ENCODE measurements around the gene IFITM10.

Gene IFITM10

GRCh38 chr11:1736447-1736992 is 13.9 kb downstream of the IFITM10 start:
- DNase-seq: no peak

GRCh38 chr11:1735271-1735670 is 15.1 kb downstream of the IFITM10 start:
- DNase-seq: no peak

- DNase-seq: no peak
Observed at GRCh38 chr11:1734641-1735081, 15.7 kb downstream of the IFITM10 start.

DNA sequence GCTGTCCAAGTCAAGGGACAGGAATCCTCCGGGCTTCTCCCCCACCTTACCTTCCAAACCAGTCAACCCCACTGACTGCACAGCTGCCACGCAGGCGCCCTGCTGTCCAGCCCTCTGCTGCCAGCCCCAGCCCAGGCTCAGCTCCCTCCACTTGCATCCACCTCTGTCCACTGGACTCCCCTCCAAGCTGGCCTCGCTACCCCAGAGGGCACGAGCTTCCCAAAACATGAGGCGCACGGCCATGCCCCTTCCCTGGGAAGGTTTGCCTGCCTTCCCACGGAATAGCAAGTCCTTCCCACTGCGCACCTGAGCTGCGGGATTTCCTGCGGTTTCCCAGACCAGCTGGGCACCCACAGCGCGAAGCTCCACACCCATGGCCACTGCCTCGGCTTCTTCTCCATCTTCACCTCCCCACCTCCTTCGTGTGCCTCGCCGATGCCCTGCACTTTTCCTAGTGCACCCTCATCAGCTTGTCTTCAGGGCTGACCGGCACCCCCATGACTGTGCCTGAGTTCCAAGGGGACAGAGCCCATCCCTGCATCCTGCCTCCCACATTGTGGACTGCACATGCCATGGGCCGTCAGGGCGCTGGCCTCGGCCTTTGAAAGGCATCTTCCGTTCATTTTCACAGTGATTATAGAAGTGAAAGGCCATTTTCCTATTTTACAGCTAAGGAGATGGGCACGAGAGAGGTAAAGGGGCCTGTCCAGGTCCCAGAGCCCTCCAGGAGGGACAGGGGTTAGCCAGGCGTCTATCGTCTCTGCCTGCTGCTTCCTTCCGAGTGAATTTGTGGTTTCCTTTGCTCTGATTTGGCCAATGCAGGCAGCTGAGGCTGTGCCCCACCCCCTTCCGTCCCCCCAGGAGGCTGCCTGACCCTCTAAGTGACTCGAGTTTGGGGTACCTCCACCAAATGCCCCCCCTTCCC is 16.4 kb downstream of the IFITM10 start:
- no peak for DNase-seq

GRCh38 chr11:1733009-1733715 is 17.2 kb downstream of the IFITM10 start:
- no peak for DNase-seq

DNA sequence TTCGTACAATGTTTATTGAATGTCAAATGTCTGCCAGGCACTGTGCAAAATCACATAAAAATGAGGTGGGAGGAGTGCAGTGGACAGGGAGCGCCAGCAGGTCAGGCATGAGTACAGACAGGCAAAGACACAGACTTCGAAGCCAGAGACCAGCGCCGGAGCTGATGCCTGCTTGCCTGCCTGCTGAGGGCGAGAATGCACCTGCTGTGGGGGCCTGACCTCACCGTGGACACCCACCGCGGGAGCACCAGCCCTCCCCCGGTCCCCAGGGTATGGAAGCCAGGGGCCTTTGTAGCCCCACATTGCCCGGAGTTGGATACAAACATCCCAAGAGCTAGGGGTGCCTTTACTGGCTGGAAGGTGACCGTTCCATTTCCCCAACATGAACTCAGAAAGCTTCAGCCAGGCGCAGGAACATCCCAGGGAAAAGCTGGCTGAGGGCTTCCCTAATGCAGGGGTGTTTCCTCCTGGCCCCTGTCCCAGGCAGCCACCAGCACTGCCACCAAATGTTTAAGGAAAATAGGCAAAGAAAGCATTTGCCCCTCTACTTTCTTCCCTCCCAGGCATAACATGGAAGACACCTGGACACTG is 17.9 kb downstream of the IFITM10 start:
- DNase-seq: no peak

DNA sequence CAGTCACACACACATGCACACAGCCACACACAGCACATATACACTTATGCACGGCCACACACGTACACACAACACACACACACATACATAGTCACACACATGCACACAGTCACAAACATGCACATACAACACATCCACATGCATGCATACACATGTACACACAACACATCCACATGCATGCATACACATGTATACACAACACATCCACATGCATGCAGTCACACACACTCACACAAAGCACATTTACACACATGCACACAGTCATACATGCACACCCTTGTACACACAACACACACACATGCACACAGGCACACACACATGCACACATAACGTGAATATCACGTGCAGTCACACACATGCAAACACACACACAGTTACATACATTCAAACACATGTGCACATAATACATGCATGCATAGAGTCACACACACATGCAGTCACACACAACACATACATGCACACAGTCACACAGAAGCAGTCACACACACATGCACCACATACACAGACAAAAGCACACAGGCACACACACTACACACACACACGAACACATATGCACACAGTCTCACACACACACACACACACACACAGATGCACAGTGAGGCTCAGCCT is 18.8 kb downstream of the IFITM10 start:
- no peak for DNase-seq

DNA sequence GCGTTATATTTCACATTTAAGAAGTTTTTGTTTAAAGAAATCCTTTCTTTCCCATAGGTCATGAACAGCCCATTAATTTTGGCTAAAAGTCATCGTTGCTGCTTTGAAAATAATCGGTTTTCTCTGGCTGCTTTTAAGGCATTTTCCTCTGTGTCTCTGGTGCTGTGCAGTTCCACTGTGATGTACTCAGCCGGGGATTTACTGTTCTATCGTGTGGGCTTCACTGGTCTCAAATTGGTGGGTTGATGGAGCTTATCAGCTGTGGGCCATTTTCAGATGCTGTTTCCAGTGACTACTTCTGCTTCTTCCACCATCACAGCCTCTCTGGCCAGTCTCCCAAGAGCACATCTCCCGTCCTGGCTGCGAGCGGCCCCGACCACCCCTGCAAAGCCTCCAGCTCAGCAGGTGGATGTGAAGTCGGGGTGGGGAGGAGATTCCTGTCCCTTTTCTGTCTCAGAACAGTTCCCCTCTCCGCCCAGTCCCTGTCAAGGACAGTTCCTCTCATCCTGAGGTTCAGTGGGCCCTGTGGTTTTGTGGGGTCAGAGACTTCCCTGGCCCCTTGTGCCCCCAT is 20.3 kb downstream of the IFITM10 start:
- DNase-seq: no peak

DNA sequence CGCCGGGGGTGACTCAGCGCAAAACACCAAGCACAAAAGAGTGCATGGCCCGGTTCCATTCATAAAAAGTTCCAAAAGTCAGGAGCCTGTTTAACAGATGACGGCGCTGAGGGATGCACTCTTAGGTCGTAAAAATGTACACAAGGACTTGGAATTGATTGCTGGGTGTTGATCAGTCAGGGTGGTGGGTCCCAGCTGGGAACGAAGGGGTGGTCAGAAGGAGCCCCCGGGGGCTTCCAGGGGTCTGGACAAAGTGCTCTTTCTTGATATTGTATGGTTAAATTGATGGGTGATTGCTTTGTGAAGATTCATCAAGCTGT is 20.7 kb downstream of the IFITM10 start:
- DNase-seq: no peak

GRCh38 chr11:1728931-1729691 is 21.3 kb downstream of the IFITM10 start:
- DNase-seq: no peak

DNA sequence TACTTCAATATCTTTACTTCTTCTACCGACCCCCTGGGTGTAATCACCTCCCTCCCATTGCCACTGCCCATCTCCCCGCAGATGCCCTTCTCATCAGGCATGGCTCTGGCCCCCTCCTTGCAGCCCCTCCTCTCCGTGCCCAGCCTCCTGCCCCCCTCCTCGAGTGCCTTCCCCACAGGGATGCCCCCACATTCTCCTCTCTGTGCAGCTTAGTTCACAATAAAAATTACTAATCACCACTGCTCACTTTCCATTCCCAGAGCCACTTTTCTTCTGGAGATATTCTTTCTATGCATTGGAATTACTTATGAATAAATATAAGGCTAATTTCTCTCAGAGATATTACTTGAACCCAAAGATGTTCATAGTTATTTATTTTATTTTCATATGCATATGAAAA is 22.1 kb downstream of the IFITM10 start:
- DNase-seq: no peak

DNA sequence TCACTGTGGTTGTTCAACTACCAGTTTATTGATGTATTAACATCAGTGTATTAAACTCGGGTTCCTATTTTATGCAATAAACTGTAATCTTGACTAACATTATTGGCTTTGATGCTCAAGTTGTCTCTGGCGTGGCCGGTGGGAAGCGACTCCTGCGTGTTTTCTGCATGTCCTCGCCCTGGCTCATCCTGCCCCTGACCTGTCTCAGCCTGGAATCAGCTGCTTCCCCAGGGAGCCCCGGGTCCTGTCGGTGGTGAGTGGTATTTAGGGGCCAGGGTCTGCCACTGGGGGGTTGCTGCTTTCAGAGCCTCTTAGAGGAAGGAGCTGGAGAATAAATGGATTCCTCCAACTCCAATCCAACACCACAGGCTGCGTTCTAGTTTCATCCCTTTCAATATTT is 22.5 kb downstream of the IFITM10 start:
- DNase-seq: no peak

- no peak for DNase-seq
Observed at GRCh38 chr11:1727096-1727690, 23.2 kb downstream of the IFITM10 start.

DNA sequence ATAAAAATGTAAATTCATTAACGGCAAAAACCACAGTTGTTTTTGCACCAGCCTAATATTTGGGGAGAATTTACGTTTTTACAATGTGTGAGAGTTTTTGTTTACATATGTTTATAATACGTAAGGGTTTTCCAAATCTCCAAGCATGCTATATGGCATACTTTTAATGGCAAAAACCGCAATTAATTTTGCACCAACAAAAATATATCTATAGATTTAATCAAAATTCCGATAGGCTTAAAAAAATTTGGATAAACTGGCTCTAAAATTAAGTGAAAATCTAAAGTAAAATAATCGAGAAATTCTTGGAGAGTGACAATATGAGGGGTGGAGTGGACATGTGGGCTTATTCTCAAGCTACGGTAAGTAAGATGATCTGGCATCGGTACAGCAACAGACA is 30.6 kb downstream of the IFITM10 start:
- DNase-seq: no peak

GRCh38 chr11:1718326-1718725 is 32.1 kb downstream of the IFITM10 start:
- no peak for DNase-seq

DNA sequence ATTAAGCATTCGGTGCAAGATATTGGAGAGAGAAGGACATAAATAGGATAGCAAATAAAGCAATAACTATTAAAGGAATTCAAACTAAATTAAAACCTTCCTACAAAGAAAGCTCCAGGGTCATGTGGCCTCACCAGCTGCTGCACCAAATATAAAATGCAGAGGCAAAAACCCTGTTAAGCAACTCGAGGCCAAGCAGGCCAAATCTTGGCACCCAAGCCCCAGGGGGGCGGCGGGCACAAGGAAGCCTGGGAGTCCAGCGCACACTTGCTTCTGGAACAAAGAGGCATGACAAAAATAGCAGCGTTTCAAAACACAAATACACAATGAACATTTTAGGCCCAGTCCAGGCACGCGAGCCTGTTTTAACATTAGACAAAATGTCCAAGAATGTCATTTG is 32.6 kb downstream of the IFITM10 start:
- no peak for DNase-seq

- DNase-seq: no peak
Observed at GRCh38 chr11:1714908-1715885, 35.2 kb downstream of the IFITM10 start.

DNA sequence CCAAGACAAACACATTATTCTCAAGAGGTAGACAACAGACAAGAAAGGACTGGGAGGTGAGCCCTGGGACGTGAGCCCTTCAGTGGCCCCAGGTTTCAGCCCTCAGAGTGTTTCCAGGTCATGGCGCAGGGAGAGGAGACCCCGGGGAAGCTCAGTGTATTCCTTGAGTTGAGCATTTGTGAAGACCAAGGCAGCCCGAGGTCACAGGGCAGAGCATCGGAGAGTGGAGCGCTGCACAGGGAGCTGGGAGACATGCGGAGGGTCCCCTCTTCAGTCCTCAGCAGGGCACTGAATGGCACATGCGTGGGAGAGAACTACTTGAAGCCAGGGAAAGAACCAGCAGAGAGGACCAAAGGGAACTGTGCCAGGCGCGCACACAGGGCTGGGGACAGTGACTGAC is 41.7 kb downstream of the IFITM10 start:
- no peak for DNase-seq

DNA sequence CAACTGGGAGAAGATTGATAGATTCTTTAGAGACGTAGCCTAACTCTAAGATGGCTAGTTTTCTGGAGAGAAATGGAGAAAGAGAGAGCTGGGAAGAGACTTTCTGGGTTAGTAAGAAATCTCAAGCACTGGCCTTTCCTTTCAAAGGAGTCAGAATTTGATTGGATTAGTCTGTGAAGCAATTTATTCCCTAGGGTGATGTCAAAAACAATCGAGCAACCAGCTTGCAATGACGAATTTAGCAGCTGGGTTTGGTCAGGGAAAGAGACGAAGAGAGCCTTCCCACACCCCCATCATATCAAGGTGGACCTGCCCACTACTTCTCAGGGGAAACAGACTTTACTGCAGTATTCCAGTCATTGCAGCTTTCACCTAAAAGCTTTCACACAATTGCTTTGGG is 42.6 kb downstream of the IFITM10 start:
- DNase-seq: no peak

DNA sequence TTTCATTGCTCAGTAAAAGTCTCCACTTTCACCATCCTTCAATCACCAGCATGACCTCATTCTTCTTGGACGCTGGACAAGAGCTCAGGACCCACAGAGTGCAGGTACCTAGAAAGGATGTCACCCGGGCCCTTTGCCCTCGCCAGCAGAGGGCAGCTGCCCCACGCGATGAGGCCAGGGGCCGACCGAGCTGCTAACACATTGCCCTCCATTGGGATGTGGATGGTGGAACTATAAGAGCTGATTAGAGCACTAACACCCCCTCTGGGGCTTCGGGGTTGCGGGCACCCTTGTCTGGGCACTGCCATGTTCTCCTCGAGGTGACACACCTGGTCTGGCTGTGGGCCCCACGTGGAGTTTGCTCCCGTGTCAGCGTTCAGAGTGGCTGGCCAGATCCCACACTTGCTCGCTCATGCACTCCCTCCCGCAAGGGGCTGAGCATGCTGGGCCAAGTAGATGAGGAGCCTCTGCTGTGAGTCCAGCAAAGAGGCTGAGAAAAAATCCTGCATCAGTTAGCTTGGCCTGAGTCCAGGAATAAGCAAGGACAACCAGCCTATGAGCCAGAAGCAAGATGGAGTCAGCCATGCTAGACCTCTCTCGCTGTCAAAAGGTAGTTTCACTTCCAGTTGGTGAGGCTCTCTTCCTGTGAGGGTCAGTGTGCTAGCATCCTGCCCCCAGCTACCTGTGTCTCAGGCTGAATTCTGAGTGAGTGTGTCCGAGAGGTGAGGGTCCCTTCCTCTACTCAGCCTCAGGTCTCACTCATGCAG is 43.6 kb downstream of the IFITM10 start:
- no peak for DNase-seq
